ENCODE data around the gene ATP1B3. TPM values are rescaled to one million over a fixed set of nuclear protein-coding genes. Genes with fewer than 3 reads are reported as not detected.
"Not testable (repeated sequence)": the region's sequence is repeated elsewhere in the genome, so short reads cannot be mapped to it uniquely, and the experiment has no call there.

Gene ATP1B3
- total RNA-seq, 3 donors from 2014 or later: 219 to 266 (median 227) TPM

DNA sequence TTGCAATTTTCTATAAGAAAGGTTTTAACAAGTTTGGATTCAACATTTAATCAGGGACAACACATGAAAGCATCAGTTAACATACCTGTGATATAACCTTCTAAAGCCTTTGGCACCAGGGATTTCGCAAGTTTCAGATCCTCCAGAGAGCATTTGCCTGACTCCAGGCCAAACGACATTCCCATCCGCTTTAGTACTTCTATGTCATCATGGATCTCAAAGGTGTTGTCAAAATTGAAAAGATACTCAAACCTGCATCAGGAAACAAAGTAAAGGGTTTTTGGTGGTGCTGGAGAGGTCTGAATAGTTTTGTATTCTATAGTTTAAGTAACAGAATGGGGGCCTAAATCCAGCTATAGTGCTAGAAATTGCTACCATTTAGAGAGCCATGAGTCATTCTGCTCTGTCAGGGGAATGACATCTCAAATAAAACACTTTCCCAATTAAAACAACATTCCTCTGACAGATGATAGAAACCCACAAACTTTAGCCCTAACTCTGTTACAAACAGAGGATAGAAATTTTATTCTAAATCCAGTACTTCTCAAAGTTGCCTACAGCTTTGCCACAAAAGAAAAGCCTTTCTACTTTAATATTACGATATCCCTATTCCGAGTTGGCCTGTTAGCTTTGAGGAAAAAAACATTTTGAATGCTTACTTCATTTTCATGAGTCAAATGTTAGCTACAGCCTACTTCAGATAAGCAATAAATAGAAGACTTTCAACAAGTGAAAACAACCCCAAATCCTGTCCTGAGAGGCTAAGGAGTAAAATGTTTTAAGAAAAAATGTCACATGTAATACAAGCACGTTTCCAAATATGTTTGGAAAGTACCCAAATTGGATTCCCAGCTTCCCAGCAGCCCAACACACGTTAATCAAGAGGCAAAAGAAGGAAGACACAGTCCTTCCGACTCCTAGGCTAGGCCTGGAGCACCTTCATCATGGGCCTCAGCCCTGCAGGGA is 83.4 kb downstream of the ATP1B3 start:
- no peaks in the 10 kb centered on the region for H3K27me3 Mint-ChIP-seq (ENCODE audit: low read depth)
- ATAC-seq (no peak), DNase-seq (no peak)
- no peak overlapping the region for H3K4me3 Mint-ChIP-seq
- no peaks in the 10 kb centered on the region for H3K9me3 Mint-ChIP-seq
- H3K36me3 Mint-ChIP-seq (ENCODE audit: insufficient read depth): peaks cover 16% of the 10 kb centered on the region
- H3K4me1 Mint-ChIP-seq (ENCODE audit: low read depth): no peaks in the 10 kb centered on the region

DNA sequence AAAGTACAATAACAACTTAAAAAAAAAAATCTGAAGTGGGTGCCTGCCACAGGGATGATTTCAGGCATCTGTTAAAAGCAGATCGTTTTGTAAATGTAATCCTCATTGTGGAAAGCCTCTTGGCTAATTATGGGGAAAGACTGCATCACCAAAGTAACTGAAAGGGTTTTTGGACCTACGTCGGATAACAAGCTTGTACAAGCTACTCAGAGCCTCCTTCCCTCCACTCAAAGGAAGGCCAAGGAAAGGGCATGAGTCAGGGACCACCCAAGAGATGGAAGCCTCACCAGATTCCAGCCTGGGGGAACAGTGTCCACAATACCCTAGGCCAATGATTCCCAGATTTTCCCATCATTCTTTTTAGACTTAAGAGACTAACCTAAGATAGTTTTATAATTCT is 84.3 kb downstream of the ATP1B3 start:
- Mint-ChIP-seq H3K36me3 (ENCODE audit: insufficient read depth) (peaks cover 16% of the 10 kb centered on the region), H3K27me3 (ENCODE audit: low read depth) (no peaks in the 10 kb centered on the region), H3K4me1 (ENCODE audit: low read depth) (no peaks in the 10 kb centered on the region), H3K4me3 (no peak overlapping the region), H3K9me3 (no peaks in the 10 kb centered on the region)
- DNase-seq (no peak), ATAC-seq (no peak)

DNA sequence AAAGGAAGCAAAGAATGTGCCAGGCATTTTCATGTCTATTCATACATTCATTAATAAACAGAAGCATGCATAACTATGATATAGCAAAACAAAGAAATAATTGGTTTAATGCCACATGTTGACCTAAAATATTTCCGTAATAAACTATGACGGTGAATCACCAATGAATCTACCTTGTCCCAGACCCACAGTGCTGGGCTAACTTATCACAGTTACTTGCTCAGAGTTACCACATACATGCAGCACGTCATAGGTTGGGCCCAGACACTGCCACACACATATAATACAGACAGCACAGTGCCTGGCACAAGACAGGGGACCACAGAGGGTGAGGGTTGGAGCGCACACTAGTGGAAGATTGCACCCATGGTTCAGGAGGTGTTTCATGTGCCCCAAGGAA is 86.9 kb downstream of the ATP1B3 start:
- Mint-ChIP-seq H3K4me1 (ENCODE audit: low read depth) (no peaks in the 10 kb centered on the region), H3K9me3 (no peaks in the 10 kb centered on the region), H3K4me3 (no peak overlapping the region), H3K27me3 (ENCODE audit: low read depth) (no peaks in the 10 kb centered on the region), H3K36me3 (ENCODE audit: insufficient read depth) (peaks cover 12% of the 10 kb centered on the region)
- DNase-seq (no peak), ATAC-seq (no peak)

DNA sequence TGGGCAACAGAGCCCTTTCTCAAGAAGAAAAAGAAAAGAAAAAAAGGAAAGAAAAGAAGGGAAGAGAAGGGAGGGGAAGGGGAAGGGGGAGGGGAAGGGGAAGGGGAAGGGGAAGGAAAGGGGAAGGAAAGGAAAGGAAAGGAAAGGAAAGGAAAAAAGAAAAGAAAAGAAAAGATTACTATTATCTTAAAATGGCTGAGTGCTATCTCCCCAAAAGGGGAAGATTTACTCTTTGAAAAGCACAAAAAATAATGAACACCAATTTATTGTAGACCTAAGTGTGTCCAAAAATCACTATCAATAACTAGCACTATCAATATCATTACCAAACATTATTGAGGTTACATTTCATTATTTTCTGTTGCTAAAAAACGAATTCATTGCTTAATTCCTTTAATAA is 89.0 kb downstream of the ATP1B3 start:
- DNase-seq: no peak
- Mint-ChIP-seq H3K4me3 (no peak overlapping the region), H3K27me3 (ENCODE audit: low read depth) (no peaks in the 10 kb centered on the region), H3K36me3 (ENCODE audit: insufficient read depth) (peaks cover 9% of the 10 kb centered on the region), H3K9me3 (no peaks in the 10 kb centered on the region), H3K4me1 (ENCODE audit: low read depth) (no peaks in the 10 kb centered on the region)
- no peak for ATAC-seq

DNA sequence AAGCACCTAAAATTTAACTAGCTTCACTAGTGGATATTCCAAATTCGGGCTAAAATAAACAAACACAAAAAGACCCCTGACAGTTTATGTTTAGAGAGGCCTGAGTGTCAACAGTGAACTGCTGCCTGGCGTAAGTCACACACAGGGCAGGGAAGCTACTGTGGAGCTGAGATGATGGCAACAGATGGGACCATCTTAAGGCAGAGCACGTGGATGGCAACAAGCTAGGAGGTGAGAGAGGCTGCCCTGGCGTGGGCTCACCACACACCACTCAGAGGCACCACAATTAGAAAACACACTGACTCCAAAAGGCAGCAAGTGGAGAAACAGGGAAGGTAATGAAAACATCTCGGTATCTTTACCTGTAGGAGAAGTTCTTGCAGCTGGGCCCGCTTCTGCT is 93.3 kb downstream of the ATP1B3 start:
- H3K4me3 Mint-ChIP-seq: no peak overlapping the region
- no peaks in the 10 kb centered on the region for H3K27me3 Mint-ChIP-seq (ENCODE audit: low read depth)
- H3K36me3 Mint-ChIP-seq (ENCODE audit: insufficient read depth): peaks cover 8% of the 10 kb centered on the region
- DNase-seq: no peak
- H3K4me1 Mint-ChIP-seq (ENCODE audit: low read depth): no peaks in the 10 kb centered on the region
- no peak for ATAC-seq
- H3K9me3 Mint-ChIP-seq: no peaks in the 10 kb centered on the region

DNA sequence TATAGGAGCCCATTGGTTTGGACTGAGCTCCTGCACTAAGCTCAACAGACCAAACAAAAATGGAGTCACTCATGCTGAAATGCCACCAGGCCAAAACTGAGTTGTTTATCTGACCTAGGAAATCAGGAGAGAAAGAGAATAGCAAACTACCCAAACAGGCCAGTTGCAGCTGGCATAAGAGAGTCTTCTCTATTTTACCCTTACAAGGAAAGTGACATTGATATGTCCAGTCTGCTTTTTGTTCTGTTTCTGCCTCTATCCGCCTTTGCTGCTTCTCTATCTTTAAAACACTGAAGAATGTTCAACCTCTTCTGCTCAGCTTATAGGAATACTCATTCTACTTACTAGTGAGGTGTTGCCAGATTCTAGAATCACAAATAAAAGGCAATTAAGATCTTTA is 95.1 kb downstream of the ATP1B3 start:
- Mint-ChIP-seq H3K36me3 (ENCODE audit: insufficient read depth) (peaks cover 13% of the 10 kb centered on the region), H3K4me3 (no peak overlapping the region), H3K4me1 (ENCODE audit: low read depth) (no peaks in the 10 kb centered on the region), H3K27me3 (ENCODE audit: low read depth) (no peaks in the 10 kb centered on the region), H3K9me3 (no peaks in the 10 kb centered on the region)
- DNase-seq (no peak), ATAC-seq (no peak)

DNA sequence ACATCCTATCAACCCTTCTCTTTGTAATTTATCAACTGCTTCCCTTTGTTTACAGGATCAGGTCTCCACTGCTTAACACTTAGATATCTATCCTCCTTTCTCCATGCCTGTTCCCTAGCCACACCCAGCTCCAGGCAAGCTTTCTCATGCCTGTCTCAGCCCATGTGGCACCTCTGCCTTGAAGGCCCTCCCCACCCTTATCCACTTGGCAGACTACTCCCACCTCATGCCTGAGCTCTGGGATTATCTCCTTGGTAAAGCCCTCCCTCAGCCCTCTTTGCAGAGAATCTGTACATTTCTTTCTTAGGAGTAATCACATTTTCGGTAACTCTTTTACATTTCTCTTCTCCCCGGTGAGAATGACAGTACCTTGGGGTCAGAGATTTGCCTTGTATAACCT is 96.0 kb downstream of the ATP1B3 start:
- Mint-ChIP-seq H3K4me3 (no peak overlapping the region), H3K4me1 (ENCODE audit: low read depth) (no peaks in the 10 kb centered on the region), H3K36me3 (ENCODE audit: insufficient read depth) (peaks cover 13% of the 10 kb centered on the region), H3K9me3 (no peaks in the 10 kb centered on the region), H3K27me3 (ENCODE audit: low read depth) (no peaks in the 10 kb centered on the region)
- DNase-seq: no peak
- ATAC-seq: no peak

DNA sequence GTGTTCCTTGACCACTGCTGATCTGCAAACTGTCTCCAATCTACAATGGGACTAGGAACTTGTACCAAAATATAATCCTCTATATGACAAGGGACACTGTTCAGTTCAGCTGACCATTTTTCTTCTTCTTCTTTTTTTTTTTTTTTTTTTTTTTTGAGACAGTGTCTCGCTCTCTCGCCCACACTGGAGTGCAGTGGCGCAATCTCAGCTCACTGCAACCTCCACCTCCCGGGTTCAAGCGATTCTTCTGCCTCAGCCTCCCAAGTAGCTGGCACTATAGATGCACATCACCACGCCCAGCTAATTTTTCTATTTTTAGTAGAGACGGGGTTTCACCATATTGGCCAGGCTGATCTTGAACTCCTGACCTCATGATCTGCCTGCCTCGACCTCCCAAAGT is 98.3 kb downstream of the ATP1B3 start:
- not testable (repeated sequence) for H3K27me3 Mint-ChIP-seq (ENCODE audit: low read depth); H3K4me1 Mint-ChIP-seq (ENCODE audit: low read depth); H3K9me3 Mint-ChIP-seq; DNase-seq; H3K4me3 Mint-ChIP-seq; ATAC-seq
- peaks cover 10% of the 10 kb centered on the region for H3K36me3 Mint-ChIP-seq (ENCODE audit: insufficient read depth)

Other genes with a start within 250 kb of the ATP1B3 start
- 10 to 100 TPM; 73.1 to 78.1 (median 73.6) TPM for gene RNF7, start 138.3 kb upstream of the ATP1B3 start, total RNA-seq
- gene GRK7, start 113.2 kb upstream of the ATP1B3 start, total RNA-seq: not detected